AG04450 (cell line): ENCODE results near the gene COA8. TPM values are rescaled to one million over a fixed set of nuclear protein-coding genes. Genes with fewer than 3 reads are reported as not detected.

Experiments used
- CTCF ChIA-PET: fragments of 300-600, 350-600 bp; formaldehyde crosslinking; extraction: SDS; loops from one replicate; lab custom pipeline; 2022; ENCODE audit warnings: antibody characterized with exemption, inconsistent platforms; lab: Charles Lee
- POLR2A ChIA-PET: fragments of 350-600 bp; formaldehyde crosslinking; extraction: SDS; loops from one replicate; lab custom pipeline; 2021; ENCODE audit warnings: antibody characterized with exemption, inconsistent platforms; lab: Yijun Ruan, JAX
- DNase-seq: peaks from one replicate; pipeline ENCODE4 v3.0.0-alpha.2; 2011; ENCODE audit warnings: low read depth, low spot score
- H3K27ac ChIP-seq: one replicate; pipeline ENCODE4 v1.5.1; 2012; ENCODE audit warnings: low read depth, low read length, control low read depth
- H3K27me3 ChIP-seq: one replicate; pipeline ENCODE4 v1.6.0; 2012; ENCODE audit warnings: low read length; ENCODE audit not compliant: control insufficient read depth, insufficient read depth
- H3K4me3 ChIP-seq: 2 replicates; pipeline ENCODE4 v1.5.1; 2011; ENCODE audit warnings: mild to moderate bottlenecking, low read depth, low read length, control low read depth
- H3K9me3 ChIP-seq: 2 replicates; pipeline ENCODE4 v1.5.1; 2012; ENCODE audit warnings: low read length; ENCODE audit not compliant: control insufficient read depth, insufficient read depth
- polyA plus RNA-seq: library from polyadenylated mRNA; depleted of rRNA; stranded (reverse); fragments of >200 nt; gene quantifications from 2 replicates; pipeline ENCODE4 v1.2.3, GENCODE V29; 2011
- TF ChIP-seq, protein P1 (sequence below): IDR thresholded peaks from 2 replicates; pipeline ENCODE4 v1.5.1; 2011; ENCODE audit warnings: low read depth, low read length, control low read depth, inconsistent platforms

COA8 gene
- polyA plus RNA-seq, 1 experiment, result 29.8 TPM

DNA sequence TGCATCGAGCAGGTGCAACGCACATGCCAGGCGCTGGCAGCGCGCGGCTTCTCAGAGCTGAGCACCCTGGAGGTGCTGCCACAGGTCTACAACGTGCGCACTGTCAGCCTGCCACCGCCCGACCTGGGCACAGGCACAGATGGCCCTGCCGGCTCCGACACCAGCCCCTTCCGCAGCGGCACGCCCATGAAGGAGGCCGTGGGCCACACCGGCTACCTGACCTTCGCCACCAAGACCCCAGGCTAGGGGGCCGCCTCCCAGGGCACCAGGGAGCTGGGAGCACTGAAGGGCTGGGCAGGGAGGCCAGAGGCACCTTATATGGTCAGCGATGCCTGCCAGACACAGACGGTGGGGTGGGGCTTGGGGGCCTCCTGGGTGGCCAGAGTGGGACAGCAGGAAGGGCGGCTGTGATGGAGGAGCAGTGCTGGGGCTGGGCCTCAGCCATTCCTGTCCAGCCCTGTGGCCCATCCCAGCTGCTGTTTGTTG, 28.1 kb upstream of the COA8 start:
- POLR2A ChIA-PET, result no interaction called here
- no peak for DNase-seq
- Histone ChIP-seq H3K27ac (no peak overlapping the region), H3K9me3 (no peaks in the 10 kb centered on the region; the same call in 1 of the 2 replicates), H3K4me3 (no peak overlapping the region), H3K27me3 (no peaks in the 10 kb centered on the region)
- TF ChIP-seq, protein P1, sequence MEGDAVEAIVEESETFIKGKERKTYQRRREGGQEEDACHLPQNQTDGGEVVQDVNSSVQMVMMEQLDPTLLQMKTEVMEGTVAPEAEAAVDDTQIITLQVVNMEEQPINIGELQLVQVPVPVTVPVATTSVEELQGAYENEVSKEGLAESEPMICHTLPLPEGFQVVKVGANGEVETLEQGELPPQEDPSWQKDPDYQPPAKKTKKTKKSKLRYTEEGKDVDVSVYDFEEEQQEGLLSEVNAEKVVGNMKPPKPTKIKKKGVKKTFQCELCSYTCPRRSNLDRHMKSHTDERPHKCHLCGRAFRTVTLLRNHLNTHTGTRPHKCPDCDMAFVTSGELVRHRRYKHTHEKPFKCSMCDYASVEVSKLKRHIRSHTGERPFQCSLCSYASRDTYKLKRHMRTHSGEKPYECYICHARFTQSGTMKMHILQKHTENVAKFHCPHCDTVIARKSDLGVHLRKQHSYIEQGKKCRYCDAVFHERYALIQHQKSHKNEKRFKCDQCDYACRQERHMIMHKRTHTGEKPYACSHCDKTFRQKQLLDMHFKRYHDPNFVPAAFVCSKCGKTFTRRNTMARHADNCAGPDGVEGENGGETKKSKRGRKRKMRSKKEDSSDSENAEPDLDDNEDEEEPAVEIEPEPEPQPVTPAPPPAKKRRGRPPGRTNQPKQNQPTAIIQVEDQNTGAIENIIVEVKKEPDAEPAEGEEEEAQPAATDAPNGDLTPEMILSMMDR, result no peak
- CTCF ChIA-PET, result interaction anchor here (0.6 kb wide), 1 partner anchor 230 kb away, joined by 3 read pairs; no protein-coding TSS in a partner anchor

DNA sequence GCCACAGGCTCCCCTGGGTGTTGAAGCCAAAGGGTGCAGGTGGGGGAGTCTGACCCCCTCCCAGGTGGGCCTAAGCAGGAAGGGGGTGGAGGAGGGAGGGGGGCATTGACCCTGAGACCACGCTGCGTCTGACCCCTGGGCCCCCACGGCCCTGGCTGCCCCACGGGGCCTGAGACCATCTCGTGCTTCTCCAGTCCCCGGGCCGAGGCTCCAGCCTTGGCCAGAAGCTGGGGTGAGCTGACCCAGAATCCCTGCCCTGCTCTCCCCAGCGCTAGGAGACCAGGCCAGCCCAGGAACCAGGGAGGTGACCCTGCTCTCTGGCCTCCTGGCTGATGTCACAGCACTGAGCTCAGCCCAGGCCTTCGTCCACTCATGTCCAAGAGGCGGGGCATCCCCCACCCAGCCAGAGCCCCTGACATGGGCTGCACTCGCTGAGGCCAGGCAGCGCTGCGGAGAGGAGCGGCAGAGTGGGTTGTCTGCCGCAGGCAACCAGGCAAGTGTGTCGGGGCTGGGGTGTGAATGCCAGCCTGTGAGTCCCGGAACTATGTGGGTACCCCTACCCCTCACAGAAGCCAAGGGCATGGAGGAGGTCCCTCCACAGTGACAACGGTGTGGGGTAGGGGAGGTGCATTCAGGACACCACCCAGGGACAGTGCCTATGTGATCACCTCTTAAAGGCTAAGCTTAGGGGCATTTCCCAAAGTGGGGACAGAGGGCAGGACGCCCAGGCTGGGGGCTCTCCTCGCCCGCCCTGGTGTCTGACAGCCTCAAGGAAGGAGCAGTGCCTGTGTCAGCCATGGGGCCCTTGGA, 27.5 kb upstream of the COA8 start:
- no peaks in the 10 kb centered on the region for H3K27me3 ChIP-seq
- no peak overlapping the region for H3K27ac ChIP-seq
- no peak overlapping the region for H3K4me3 ChIP-seq
- no peaks in the 10 kb centered on the region for H3K9me3 ChIP-seq
- POLR2A ChIA-PET, result interaction anchor here (0.5 kb wide), 1 partner anchor 263 kb away, joined by 6 read pairs; no protein-coding TSS in a partner anchor
- no peak for DNase-seq
- TF ChIP-seq, protein P1, result no peak
- CTCF ChIA-PET, result interaction anchor here (0.6 kb wide), 1 partner anchor 230 kb away, joined by 3 read pairs; no protein-coding TSS in a partner anchor

DNA sequence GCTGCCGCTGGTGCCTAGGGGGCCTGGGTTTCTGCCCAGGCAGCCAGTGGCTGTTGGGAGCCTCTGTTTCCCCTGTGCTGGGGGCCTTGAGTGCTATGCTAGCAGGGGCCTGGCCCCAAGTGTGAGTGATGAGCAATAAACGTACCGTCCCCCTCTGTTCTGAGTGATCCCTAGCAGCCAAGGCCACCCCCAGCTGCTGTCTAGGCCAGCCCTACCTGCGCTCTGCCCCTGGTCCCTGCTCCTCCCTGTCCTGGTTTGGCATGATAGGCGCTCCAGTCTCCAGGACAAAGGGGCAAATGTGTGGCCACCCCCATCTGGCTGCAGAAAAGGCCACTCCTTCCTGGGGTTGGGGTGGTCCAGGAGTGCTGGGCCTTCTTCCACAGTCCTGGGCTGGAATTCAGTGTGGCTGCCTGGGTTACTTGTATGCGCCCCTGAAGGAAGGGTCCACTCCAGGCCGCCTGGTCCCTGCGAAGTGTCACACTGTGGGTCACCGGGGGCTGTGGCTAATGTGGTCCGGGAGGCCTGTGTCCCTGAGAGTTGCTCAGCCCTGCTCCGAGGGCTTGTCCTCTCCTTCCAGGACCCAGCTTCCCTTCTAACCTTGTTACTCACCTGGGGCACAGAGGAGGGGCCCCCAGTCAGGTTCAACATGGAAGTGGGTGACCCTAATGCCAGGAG, 26.7 kb upstream of the COA8 start:
- TF ChIP-seq, protein P1, result no peak
- ChIA-PET CTCF (no interaction called here), POLR2A (interaction anchor here (0.5 kb wide), 1 partner anchor 263 kb away, joined by 6 read pairs; no protein-coding TSS in a partner anchor)
- H3K27me3 ChIP-seq, result no peaks in the 10 kb centered on the region
- no peak for DNase-seq
- H3K4me3 ChIP-seq, result no peak overlapping the region
- H3K27ac ChIP-seq, result no peak overlapping the region
- no peaks in the 10 kb centered on the region for H3K9me3 ChIP-seq

DNA sequence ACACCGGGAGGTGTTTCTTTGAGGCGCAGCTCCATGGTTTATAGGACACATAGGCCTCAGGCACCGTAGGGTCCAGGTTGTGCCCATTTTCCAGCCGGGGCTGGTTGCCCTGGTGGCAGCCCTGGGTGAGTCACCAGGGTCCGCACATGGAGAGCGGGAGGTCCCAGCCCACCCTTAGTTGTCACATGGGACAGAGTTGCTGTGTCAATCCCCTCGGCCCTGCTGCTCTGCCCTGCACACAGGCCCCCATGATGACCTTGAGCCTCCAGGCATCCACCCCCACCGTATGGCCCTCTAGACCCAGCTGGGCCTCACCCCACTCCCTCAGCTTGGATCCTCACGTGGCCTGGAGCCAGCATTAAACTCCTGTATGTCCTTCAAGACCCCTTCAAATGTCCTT, 26.1 kb upstream of the COA8 start:
- Histone ChIP-seq H3K27ac (no peak overlapping the region), H3K9me3 (no peaks in the 10 kb centered on the region), H3K27me3 (no peaks in the 10 kb centered on the region), H3K4me3 (no peak overlapping the region)
- POLR2A ChIA-PET, result no interaction called here
- DNase-seq, result no peak
- TF ChIP-seq, protein P1, result no peak
- CTCF ChIA-PET, result no interaction called here
